GM12891 (cell line): ENCODE measurements around the gene SMOC2.

Experiments
- PAX5 ChIP-seq: IDR thresholded peaks from 2 replicates; pipeline ENCODE4 v1.6.1; 2011; ENCODE audit warnings: low read length, moderate library complexity, mild to moderate bottlenecking; ENCODE audit not compliant: insufficient read depth, severe bottlenecking
- POLR2A ChIP-seq: IDR thresholded peaks from 2 replicates; pipeline ENCODE4 v1.6.1; 2011; ENCODE audit warnings: low read depth, low read length, control low read depth
- POLR2AphosphoS5 ChIP-seq: IDR thresholded peaks from 2 replicates; pipeline ENCODE4 v1.6.1; 2011; ENCODE audit warnings: low read depth, low read length, control low read depth

GRCh38 chr6:168408504-168409136 is 32.4 kb upstream of the SMOC2 start:
- no peak for TF ChIP-seq POLR2AphosphoS5
- TF ChIP-seq POLR2A: no peak
- no peak for TF ChIP-seq PAX5
